NOMO-1 treated with DMSO at 0.1 percent for 48 hours (cell line): ENCODE data around the gene UNC119.

Experiments
- DNase-seq: peaks from one replicate; lab custom pipeline; 2025; ENCODE audit not compliant: unreplicated experiment; lab: John Stamatoyannopoulos, UW

The UNC119 gene

DNA sequence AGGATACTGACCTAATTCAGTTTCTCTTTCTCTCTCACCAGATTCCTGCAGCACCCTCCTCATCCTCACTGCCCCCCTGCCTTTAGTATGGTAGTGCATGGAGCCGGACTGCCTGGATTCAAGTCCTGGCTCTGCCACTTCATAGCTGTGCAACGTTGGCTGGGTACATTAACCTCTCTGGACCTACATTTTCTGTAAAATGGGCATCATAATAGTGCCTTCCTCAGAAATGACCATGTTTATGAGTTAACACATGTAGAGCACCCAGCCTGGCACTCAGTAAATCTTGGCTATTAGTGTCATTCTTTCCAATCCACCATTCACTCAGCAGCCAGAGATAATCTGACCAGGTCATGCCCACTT is 7.3 kb downstream of the UNC119 start:
- no peak for DNase-seq

DNA sequence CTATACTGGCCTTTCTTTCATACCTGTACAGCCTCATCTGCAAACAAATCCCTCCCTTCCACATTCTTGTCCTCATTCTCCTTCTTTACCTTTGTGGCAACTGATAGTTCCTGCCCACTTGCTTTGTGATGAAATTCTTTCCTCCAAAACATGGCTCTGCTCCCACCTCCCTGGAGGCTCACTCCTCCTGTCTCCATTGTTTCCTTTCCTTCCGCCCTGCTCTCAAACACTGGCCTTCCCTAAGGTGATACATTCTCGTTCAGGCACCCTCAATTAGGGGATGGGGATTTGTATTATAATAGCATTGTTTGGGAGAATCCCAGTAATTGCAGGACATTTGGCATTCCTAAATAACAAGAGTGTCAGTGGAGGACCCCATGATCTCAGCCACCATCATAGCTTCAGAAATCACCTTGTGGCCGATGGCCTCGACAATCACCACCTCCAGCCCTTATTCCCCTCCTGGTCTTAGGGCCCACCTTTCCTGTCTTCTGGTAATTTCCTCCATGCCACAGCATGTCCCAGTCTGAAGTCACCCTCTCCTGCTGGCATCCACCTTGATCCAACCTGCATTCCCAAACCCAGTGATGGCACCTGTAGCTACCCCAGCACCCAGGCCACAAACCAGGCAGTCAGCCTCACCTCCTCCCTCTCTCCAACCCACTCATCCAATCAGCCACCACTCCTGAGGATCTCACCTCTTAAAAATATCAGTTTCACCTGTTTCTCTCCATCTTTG is 7.9 kb downstream of the UNC119 start:
- DNase-seq, result no peak

DNA sequence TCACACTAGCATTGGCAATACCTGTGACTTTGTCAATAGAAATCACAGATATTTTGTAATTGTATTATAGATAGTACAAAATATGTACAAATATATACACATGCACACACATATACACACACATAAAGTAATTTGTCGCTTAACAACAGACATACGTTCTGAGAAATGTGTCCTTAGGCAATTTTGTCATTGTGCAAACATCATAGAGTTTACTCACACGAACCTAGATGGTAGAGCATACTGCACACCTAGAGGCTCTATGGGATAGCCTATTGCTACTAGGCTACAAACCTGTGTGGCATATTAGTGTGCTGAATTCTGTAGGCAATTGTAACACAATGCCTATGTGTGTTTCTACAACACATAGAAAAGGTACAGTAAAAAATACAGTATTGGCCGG is 11.0 kb downstream of the UNC119 start:
- DNase-seq, result no peak

DNA sequence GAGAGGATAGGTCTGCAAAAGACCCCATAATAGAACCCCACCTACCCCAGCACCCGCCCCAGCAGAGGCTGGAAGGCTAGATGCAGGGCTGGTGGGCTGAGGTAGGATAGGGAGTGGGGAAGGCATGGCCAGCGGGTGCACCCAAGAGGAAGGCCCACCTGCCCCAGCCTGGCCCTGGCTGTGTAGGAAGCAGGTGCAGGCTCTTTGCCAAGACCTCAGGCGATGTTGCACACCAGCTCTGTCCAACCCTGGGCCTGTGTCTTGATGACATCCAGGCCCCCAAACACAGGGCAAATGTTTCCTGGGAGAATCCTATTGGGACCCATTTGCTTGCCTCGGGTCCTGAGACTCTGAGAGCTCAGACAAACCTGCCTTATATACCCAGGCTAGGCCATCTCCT is 12.2 kb downstream of the UNC119 start:
- DNase-seq, result no peak

DNA sequence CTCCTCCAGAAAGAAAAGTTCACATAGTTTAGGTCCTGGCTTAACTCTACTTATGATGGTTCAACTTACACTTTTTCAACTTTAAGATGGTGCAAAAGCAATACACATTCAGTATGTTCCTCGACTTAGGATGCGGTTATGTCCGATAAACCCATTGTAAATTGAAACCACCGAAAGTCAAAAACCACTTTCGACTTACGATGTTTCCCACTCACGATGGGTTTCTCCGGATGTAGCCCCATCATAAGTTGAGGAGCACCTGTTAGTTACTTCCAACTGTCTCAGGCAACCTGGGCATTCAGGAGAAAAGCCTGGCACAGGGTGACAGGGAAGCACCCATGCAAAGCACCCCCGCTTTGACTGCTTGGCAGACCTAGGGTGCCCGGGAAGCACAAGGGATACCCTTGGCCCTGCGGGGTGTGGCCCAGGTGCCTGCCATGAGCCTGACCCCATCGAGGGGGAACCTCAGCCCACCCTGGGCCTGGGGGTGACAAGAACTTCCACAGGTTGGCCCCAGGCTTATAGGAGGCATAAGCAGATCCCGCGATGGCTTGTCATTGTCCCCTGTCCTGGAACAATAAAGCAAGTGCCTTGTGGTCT is 14.0 kb downstream of the UNC119 start:
- DNase-seq, result no peak

DNA sequence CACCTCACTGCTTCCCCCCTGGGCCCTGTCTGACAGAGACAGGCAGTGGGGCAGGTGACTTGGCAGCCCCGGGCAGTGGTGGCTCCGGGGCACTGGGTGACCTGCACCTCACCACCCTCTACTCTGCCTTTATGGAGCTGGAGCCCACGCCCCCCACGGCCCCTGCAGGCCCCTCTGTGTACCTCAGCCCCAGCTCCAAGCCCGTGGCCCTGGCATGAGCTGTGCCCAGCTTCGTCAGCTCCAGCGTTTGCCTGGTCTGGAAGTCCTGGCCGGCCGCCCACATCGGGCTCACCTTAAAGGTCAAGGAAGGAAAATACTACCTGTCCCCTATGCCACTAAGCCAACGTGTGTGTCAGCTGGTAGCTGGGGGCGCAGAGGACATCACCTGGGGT is 15.2 kb downstream of the UNC119 start:
- no peak for DNase-seq

DNA sequence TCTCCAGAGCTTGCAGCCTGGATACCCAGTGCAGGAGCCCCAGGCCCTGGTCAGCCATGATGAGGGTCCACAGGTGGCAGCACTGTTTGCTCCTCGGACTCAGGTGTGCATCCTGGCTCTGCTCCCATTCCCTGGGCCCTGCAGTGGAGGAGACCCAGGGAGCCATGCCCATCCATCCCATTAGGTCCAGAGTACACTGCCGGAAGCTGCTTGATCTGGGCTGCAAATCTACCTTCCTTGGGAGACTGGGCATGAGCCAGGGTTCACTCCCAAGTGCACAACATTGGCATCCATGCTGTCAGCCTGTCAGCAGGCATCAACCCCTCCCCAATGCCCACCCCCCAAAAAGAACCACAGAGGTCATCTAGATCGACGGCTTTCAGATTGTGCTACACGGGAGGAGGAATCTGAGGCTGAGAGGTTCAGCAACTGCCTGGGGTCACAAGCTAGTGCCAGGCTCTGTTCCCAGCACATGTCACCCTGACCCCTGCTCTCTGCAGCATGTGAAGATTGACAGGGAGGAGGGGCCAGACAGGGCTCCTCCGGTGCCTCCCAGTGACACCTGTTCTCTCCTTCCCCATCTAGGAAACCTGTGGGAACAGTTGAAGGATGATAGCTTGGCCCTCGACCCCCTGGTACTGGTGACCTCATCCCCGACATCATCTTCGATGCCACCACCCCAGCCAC is 15.7 kb downstream of the UNC119 start:
- no peak for DNase-seq

DNA sequence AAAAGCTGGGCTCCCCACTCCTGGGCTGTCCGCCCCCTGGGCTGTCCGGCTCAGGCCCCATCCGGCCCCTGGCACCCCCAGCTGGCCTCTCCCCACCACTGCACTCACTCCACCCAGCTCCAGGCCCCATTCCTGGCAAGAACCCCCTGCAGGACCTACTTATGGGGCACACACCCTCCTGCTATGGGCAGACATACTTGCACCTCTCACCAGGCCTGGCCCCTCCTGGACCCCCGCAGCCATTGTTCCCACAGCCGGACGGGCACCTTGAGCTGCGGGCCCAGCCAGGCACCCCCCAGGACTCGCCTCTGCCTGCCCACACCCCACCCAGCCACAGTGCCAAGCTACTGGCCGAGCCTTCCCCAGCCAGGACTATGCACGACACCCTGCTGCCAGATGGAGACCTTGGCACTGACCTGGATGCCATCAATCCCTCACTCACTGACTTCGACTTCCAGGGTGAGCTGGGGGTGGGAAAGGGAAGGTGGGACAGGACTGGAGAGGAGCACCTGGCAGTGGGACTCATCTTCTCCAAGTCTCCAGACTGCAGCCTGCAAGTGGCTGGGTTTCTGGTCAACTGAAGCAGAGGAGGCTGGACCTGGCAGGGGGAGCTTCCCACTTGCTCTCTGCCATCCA is 17.6 kb downstream of the UNC119 start:
- no peak for DNase-seq

DNA sequence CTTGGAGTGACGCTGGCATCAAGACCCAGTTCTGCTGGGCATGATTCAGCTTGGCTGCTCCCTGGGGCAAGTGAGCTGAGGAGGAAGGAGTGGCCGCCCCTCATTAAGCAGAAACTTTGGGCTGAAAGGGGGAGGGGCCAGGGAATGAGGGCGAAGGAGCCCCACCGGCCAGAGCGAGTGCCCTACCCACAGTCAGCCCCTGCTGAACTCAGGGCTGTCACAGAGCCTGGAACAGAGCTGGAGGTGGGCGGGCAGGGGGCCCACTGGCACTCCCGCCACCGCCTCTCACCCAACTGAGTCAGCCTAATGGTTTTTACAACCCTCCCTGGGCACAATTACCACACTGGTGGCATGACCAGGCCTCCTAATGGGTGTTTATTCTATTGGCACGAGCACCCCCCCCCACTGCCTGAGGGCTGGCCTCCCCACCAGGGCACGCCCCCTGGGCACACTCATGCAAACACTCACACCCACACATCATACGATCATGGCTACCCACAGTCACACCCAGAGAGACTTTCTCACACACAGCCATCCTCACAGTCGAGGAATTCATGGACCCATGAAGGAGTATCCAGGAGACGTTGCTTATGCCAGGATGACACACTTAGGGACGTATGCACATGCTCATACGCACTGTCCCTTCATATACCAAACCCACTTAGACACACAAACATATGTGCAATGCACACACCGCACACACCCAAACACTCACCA is 19.2 kb downstream of the UNC119 start:
- DNase-seq, result no peak

DNA sequence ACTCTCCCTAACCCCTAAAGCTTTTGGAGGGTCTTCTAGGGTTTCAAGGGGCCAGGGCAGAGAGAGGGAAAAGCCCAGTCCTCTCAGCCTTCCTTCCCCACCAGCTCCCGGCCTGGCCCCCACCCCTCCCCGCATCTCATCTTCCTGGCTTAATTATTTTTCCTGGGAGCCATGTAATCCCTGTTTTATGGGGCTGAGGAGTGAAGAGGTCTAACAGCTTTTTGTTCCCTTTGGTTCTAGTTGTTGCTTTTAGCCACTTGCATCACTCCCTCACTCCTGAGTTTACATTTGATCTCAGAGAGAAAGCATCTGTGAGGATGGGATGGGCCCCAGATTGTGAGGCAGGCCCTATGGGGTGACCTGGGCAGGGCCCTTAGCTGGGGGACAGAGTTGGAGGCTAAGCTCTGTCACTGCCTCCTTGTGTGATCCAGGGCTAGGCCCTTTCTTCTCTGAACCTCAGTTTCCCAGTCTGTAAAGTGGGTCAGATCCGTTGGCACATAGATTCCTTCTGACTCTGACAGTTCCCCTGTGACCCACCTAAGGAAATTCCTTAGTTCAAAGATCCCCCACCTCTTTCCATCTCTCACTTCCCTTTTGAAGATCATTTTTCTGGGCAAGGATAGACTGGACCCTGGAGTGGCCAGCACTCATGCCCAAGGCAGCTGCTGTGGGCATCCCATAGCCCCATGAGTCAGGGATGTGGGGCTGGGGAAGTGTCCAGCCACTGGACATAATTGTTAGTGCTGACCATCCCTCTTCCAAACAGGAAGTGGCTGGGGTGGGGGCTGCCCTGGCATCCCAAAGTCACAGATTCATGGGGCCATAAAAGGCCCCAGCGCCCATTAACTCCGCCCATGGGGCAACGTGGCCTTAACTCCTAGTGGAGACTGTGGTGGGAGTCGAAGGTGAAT is 20.1 kb downstream of the UNC119 start:
- no peak for DNase-seq

DNA sequence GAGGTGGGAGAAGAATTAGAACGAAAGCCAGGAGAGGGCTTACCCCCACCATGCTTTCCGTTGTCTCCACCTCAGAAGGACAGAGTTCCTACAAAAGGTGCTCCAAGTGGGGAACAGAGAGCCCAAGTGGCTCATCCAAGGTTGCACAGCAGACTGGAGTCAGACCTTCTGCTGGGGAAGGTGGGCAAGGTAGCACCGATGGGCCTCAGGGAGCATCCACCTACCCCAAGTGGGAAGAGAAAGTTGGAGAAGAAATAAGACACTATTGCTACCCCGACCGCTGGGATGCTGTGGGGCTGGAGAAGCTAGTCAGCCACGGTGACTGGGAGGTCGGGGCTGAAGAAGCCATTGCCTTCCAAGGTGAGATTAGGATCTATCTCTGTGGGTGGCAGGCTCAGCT is 21.5 kb downstream of the UNC119 start:
- DNase-seq, result no peak

DNA sequence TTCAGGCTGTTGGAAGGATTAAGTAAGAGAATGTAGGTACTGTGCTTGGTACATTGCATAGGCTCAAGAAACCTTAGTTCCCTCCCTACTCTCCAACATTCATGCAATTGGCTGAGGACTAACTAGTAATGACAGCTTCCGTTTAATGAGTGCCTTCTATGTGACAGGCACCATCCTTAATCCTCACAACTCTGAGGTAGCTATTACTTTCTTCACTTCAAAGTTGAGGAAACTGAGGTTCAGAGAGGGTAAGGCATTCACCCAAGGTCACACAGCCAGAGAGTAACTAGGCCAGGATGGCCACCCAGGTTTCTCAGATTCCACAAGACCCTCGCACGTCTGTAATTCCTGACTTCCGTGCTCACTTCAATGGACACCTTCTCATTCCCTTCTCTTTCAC is 22.2 kb downstream of the UNC119 start:
- DNase-seq, result no peak

DNA sequence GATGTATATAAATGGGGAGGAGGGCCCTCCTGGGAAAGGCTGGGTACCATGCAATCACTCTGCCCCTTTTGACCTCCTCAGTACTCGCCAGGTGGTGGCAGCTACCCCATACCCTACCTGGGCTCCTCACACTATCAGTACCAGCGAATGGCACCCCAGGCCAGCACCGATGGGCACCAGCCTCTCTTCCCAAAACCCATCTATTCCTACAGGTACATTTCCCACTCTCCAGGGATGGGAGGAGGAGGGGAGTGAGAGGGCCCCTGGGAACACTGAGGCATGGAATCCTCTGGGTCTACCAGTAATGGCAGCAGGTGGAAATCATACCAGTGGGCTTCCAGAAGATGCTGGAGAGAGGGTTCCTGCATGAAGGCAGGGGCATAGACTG is 23.4 kb downstream of the UNC119 start:
- DNase-seq, result no peak

DNA sequence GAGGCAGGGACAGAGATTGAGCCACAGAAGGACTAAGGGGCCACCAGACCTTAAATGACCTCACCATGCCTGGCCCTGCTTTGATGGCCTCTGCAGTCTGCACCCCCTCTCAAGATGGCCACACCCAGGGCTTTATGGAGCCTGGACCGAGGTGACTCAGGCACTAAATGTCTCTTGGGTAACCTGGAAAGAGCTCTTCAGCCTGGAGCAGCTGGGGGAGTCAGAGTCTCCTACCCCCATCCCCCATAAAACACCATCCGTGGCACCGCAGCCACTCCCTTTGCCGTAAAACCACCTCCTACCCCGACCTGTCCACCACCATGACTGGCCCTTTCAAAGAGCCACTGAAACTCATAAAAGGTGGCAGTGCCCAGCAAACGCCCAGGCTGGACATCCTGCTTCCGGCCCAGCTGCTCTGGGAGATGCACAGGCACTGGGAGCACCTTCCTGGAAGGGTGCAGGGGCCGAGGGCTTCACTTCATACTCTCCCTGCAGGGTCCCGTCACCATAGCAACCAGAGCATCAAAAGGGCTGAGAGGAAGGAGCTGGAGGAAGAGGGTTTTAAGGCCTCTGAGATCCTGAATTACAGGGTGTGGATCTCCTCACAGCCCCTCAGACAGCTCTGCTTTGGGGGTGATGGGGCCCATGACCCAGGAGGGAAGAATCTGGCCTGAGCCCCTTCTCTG is 24.0 kb downstream of the UNC119 start:
- DNase-seq, result no peak

DNA sequence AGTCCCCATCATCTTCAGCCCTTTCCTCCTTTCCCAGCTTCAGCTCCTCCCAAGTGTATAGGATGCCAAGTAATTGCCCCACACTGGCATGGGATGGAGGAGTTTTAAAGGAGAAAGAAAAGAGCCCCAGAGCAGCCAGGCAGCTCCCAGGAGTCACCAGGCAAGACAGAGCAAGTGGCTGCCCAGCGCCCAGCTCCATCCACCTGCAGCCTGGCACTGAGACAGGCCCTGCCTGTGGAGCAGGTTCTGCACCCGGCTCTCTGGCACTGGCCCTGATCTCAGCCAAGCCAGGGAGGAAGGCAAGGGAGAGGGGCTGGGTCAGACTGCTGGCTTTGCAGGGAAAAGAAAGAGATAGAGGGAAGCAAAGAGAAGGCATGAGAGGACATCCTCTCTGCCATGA is 24.6 kb downstream of the UNC119 start:
- DNase-seq, result no peak

DNA sequence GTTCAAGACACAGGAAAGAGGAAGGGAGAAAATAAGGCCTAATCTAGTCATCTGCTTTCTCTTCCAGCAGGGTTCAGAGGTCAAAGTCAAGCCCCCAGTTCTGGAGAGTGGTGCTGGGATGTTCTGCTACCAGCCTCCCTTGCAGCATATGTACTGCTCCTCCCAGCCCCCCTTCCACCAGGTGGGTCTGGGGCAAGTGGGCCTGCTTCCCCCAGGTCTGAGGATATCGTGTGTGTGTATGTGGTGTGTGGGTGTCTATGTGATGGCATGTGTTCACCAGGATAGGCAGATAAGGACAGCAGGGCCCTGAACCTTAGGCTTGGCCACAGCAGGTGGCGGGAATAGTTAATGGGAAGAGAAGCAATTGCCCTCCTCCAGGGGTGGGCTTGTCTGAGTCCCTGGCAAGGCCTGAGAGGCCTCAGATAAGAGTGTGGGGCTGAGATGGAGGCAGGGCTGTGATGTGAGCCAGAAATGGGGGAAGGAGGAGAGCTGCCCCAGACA is 25.2 kb downstream of the UNC119 start:
- no peak for DNase-seq

DNA sequence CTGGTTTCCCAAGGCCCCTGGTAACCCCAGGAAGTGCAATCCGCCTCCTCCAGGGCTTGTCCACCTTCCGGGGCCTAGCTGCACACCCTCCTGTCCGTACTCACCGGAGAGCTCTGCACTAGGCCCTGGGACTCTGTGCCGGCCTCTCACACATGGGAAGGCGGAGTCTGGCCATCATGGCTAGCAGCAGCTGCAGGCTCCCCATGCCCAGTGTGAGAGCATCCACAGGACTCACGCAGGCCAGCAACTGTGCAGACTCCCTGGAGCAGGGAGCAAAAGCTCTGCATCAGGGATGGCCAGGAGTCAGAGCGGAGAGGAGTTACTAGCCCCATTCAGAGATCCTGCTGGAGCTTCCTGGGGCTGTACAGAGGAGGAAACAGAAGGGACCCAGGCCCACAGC is 26.0 kb downstream of the UNC119 start:
- DNase-seq, result no peak

DNA sequence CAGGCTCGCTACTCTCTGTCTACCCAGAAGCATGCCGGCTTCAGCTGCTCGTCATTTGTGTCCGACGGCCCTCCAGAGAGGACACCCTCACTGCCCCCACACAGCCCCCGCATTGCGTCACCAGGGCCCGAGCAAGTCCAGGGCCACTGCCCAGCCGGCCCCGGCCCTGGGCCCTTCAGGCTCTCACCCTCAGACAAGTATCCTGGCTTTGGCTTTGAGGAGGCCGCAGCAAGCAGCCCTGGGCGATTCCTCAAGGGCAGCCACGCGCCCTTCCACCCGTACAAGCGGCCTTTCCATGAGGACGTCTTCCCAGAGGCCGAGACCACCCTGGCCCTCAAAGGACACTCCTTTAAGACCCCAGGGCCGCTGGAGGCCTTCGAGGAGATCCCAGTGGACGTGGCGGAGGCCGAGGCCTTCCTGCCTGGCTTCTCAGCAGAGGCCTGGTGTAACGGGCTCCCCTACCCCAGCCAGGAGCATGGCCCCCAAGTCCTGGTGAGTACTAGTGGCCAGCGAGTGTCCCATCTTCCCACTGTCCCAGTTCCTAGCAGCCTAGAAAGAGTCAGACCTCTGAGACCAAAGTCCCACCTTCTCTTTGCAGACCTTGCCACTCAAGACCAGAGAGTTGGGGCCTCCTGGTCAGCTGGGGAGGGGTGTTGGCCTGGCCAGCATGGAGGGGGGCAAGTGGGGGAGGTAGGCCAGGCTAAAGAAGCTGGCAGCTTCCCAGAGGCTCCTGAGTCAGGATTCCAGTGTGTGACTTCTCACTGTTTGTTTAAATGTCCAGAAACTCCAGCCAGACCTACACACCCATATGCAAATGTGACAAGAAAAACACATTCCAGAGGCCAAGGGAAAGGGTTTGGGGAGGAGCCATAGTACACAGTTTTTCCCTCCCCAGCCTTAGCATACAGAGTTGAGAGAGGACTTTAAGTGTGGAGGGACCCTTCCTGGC is 27.7 kb downstream of the UNC119 start:
- DNase-seq, result no peak

DNA sequence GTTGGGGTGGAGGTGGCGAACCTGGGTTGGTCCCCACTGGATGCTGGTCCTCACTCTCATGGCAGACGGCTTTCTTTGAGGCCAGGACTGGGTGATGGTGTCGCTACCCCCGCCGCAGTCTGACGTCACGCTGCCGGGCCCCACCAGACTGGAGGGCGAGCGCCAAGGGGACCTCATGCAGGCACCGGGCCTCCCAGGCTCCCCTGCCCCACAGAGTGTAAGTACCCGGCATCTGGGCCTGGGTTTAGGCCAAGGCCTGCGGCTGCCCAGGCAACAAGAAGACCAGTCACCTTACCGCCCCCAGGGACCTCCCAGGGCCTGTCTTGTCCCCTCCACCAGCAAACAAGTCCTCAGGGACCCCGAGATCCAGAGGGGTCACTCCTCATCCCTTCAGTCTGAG is 28.5 kb downstream of the UNC119 start:
- no peak for DNase-seq
